ENCODE data around the gene PRDX1.
A peak's percentile ranks its signal among the peaks of the same experiment; 100 is the strongest.

The PRDX1 gene

DNA sequence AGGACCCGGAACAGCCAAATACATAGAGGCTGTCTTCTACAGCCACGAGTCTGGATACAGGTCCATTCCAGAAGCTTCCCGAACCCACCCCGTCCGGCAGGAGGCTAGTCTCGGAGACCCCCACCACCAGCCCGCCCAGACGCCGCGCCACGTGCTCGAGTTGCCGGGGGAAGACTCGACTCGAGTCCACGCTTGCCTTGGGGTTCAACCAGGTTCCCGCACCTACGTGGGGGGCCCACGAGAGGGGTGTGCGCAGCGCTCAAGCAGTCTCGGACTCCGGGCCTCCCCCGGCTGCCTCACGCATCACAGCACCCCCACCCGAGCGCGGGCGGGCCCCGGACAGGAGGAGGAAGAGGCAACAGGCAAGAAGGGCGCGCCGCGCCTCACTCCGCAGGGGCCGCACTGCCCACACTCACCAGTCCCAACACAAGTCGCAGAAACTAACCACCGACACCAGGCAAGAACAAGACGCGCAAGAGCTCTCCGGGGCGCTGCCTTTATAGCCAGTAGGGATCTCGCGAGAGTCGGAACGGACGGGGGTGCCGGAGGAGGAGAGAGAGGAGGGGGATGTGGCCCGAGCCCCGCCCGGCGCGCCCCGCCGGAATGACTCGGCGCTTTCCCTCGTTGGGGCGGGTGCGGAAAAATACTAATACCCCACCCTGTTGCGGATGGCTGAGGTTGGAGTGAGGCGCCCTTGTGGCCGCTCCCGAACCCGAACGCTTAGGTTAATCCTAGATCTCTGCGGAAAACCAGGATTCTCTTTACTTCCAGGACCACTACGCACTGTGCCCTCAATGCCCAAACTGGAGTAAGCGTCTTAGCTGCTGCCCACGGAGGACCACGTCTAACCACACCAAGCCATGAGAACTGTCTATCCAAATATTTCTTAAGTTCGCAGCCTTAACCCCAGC lies at the start of gene PRDX1:
Gene PRDX1 (minus strand): TSS at position 472 of the 911 bp plus-strand sequence. CDS start 2,841 bp downstream, outside the sequence.
- peak; percentile 90 for DNase-seq

DNA sequence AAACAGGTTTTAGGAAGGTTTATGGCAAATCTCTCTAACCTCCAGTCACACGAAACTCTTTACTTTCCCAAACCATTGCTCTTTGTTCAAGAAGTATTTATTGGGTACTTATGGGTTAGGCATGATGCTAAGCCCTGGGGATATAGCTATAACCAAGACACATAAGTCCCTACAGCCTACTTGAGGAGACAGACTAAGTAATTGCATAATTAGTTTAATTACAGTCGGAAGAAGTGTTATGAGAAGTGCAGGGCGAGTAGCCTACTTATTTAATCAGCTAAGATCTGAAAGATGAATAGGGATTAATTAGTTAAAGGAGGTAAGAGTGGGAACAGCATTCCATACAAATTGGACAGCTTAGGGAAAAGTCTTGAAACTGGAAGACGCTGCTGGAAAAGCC lies 48.9 kb upstream of the PRDX1 start:
- DNase-seq, result no peak

- DNase-seq, result peak; percentile 27
Observed at GRCh38 chr1:45569962-45570581, 48.4 kb upstream of the PRDX1 start.

DNA sequence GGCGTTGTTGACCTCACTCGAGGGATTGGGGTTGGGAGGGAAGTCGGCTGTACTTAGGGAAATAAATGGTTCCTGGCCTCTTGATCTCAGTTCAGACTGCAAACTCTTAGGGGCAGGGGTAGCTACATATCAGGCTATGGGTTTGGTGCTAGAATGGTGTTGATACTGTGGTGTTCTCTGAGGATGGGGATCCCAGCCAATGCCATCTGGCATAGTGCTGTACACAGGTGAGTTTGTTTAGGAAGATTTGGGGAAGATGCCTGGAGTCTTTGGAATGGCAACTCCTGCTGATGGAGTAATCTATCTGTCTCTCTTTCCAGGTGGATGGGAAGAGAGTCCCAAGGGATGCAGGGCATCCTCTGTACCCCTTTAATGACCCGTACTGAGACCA lies 47.9 kb upstream of the PRDX1 start:
- no peak for DNase-seq

- DNase-seq, result no peak
Observed at GRCh38 chr1:45568421-45568820, 46.7 kb upstream of the PRDX1 start.

- no peak for DNase-seq
Observed at GRCh38 chr1:45567911-45568310, 46.2 kb upstream of the PRDX1 start.

DNA sequence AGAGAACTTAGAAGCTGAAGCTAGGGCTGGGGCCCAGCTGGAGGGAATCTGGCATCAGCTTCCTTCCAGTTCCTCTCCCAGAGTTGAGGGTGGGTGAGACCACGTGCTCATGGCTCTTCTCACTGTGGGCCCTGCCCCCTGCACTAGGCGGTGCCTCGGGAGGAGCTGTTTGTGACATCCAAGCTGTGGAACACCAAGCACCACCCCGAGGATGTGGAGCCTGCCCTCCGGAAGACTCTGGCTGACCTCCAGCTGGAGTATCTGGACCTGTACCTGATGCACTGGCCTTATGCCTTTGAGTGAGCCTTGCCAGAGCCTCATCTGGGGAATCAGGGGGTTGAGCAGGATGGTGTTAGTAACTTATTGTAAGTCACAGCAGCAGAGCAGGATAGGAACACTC lies 45.0 kb upstream of the PRDX1 start:
- no peak for DNase-seq

DNA sequence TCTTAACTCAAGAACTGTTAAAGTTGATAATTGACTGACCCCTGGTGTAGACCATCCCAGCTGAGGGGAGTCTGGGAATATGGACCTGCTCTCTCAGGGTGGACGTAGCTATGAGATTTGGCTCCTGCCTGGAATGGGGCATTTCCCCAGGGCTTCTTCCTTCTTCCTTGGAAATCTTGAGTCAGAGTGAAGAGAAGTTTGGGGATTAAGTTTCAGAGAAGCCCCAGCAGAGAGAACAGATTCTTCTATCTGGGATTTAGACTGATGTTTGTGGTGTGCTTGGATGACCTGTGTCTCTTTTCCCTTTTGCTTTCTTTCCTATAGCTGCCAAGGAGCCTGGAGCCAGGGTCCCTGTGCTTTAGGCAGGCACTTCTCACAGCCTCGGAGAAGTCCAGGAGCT lies 42.2 kb upstream of the PRDX1 start:
- no peak for DNase-seq

GRCh38 chr1:45557422-45557944 lies 35.8 kb upstream of the PRDX1 start:
- no peak for DNase-seq

- DNase-seq, result no peak
Observed at GRCh38 chr1:45554198-45554597, 32.5 kb upstream of the PRDX1 start.

DNA sequence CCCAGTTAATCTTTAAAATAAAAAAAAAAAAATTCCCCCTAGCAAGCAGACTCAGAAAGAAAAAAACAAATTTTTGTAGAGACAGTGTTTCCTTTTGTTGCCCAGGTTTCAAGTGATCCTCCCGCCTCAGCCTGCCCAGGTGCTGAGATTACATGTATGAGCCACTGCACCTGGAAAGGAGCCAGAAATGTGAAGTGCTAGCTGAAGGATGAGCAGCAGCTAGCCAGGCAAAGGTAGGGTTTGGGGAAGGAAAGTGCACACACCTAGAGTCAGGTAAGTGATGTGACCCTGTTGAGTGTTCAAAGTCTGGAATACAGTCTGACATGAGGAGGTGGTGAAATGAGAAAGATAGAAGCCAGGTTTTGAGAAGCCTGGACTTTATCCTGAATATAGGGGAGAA lies 30.6 kb upstream of the PRDX1 start:
- no peak for DNase-seq

DNA sequence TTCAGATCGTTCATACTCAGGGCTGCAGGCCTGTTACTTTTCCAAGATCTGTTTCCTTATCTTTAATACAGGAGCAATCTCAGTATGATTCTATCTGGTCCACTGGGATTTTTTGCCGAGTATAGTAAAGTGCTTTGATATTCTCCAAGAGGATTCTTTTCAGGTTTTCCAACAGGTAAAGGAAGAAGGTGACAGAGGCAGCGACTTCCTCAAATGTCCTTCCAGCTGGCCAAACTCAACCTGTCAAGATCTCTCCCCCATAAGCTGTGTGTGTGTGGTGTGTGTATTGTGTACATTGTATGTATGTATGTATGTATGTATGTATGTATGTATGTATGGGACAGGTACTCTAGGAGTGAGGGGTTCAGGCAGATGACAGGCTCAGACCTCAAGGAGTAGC lies 30.0 kb upstream of the PRDX1 start:
- no peak for DNase-seq

GRCh38 chr1:45550401-45551351 lies 29.0 kb upstream of the PRDX1 start, which contains the start of gene AKR1A1:
Gene AKR1A1, plus strand, starts transcription at chr1:45550826. Its CDS starts 10,969 bp downstream, at chr1:45561795.
- peak; percentile 89 for DNase-seq

DNA sequence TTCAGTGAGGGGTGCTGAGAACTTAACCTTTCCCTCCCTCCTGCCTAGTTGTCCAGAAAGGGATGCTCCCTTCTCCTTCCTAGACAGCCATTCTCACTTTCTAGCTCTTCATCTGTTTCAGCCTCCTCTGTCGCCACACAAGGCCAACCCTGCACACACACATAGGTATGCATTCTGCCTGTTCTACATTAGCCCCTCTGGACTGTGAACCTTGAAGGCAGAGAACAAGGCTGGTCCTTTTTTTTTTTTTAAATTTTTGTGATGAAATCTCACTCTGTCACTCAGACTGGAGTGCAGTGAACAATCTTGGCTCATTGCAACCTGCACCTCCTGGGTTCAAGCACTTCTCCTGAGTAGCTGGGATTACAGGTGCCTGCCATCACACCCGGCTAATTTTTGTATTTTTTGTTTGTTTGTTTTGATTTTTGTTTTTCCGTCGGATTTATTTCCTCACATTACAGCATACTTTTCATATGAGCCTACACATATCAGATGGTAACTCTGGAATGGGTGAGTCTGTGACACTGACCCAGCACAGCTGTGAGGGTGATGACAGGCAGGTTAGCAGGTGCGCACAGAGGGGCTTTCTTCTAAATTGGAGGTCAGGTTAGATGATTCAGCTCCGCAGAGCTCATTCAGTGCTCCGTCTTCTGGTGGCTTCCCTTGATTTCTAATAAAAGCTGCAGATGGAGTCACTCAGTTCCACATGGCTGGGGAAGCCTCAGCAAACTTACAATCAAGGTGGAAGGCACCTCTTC lies 24.0 kb upstream of the PRDX1 start:
- no peak for DNase-seq

DNA sequence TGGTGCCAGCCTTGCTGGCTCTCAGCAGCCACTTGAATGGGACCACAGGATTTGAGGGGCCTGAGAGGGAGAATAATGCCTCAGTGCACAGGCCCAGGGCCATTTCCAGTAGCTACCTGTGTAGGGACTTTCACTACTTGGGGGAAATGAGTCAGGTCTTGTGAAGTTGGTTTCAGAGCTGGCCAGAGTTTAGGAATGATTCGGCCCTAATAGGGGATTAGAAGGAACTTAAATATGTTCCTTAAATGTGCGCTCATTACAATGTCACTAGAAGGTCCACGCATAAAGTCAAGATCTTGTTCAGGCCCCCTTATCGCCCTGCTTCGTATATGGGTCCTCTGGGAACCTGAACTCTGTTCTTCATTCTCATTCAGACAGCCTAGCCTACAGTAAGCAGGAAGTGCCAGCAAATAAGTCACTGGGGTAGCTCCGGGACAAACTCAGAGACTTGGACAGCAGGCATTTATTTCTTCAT lies 23.4 kb upstream of the PRDX1 start:
- DNase-seq, result no peak

DNA sequence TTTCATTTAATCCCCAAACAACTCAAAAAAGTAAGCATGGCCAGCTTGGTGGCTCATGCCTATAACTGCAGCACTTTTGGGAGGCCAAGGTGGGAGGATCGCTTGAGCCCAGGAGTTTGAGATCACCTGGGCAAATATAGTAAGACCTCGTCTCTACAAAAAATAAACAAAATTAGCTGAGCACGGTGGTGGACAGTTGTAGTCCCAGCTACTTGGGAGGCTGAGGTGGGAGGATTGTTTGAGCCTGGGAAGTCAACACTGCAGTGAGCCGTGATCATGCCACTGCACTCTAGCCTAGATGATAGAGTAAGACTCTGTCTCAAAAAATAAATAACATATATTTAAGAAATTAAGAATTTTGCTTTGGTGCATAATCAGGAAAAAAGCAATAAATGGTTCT lies 22.8 kb upstream of the PRDX1 start:
- DNase-seq, result no peak

DNA sequence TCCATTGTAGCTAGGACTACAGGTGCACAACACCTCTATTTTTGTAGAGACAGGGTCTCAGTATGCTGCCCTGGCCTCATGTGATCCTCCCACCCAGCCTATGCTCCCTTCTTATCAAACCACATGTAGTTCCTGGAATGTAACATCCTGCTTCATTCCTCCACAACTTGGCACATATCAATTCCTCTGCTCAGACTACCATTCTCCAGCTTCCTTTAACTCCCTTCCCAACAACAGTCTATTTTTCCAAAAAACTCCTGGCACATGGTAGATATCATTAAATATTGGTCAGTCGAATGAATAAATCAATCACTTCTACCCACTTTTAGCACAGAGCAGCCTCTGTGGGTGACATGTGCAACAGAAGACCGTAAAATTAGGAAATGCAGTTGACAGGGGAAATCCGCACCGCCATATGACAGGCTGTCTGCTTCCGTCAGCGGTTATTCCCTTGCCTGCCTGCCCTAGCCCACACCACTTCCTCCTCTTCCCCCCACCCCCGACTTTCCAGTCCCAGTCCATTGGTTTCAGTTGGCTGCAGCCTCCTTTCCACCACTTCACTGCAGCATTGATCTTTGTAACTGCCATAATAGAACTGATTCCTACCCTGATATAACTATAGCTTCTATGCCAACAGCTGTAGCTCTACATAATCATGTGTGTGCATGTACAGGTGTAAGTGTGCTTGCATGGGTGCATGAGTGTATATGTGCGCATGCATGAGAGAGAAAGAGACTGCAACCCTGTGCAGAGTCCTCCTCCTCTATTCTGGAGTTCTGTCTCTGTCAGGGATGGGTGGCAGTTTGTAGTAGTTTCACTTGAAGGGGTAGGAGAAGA lies 22.1 kb upstream of the PRDX1 start:
- DNase-seq, result no peak

DNA sequence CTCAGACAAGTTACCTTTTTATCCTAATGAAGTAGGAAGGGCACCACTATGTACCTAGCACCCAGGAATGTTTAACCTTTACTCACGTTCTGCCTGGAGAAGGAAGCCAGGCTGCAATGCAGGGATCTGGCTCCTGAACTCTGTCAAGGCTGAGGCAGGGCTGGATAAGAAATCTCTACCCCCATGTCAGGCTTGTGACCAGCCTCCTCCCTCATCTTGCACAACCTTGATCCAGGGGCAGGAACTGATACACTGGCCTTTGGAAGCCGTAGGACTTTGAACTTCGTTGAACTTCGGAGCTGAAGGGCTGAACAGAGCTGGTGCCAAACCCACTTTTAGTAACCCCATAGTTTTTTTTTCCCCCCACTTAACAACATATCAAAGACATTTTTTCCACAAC lies 20.9 kb upstream of the PRDX1 start:
- DNase-seq, result no peak

GRCh38 chr1:45541193-45541592 lies 19.5 kb upstream of the PRDX1 start:
- DNase-seq, result no peak

DNA sequence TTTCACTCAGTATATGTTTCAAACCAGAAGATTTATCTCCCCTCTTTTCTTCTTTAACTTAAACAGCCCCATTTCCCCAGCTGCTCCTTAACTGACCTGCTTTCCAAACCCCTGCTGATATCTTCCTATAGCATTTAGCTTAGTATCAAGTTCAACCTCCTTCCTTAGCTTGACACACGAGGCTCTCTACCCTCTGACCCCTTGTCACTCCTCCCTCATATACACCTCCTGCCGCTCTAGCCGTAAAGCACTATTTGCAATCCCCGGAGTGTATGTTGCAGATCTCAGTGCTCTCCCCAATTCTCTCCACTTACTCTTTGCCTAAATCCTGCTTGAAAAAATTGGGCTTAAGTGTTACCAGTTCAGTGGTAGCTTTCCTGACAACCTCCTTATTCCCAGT lies 15.2 kb upstream of the PRDX1 start:
- no peak for DNase-seq
